HG03354 (cell line): ENCODE measurements around the gene CENPU.
"Not testable (repeated sequence)": the region's sequence is repeated elsewhere in the genome, so short reads cannot be mapped to it uniquely, and the experiment has no call there.

Experiments
- ATAC-seq: cut with Tn5 transposase; IDR thresholded peaks from one replicate; pipeline ENCODE4 v1.9.1; 2021; ENCODE audit warnings: mild to moderate bottlenecking; ENCODE audit not compliant: unreplicated experiment, poor library complexity, severe bottlenecking

CENPU gene

GRCh38 chr4:184733654-184734524 is at the start of gene CENPU:
TSS of gene CENPU (minus strand) at chr4:184734096. CDS start at chr4:184734062, 34 bp downstream.
- peak; percentile 93 for ATAC-seq

GRCh38 chr4:184782731-184783373 is 49.0 kb upstream of the CENPU start:
- no peak for ATAC-seq

GRCh38 chr4:184779160-184779559 is 45.3 kb upstream of the CENPU start:
- ATAC-seq: not testable (repeated sequence)

- no peak for ATAC-seq
Observed at GRCh38 chr4:184778325-184778724, 44.4 kb upstream of the CENPU start.

GRCh38 chr4:184776821-184777220 is 42.9 kb upstream of the CENPU start:
- no peak for ATAC-seq

GRCh38 chr4:184775854-184776555 is 42.1 kb upstream of the CENPU start:
- ATAC-seq: no peak

- no peak for ATAC-seq
Observed at GRCh38 chr4:184774152-184774551, 40.3 kb upstream of the CENPU start.

GRCh38 chr4:184771416-184771815 is 37.5 kb upstream of the CENPU start:
- ATAC-seq: no peak

- no peak for ATAC-seq
Observed at GRCh38 chr4:184769141-184769765, 35.4 kb upstream of the CENPU start.

- ATAC-seq: no peak
Observed at GRCh38 chr4:184768296-184768695, 34.4 kb upstream of the CENPU start.

- no peak for ATAC-seq
Observed at GRCh38 chr4:184766446-184766845, 32.5 kb upstream of the CENPU start.

GRCh38 chr4:184765473-184766340 is 31.8 kb upstream of the CENPU start:
- ATAC-seq: no peak

GRCh38 chr4:184764601-184765000 is 30.7 kb upstream of the CENPU start:
- ATAC-seq: no peak

- no peak for ATAC-seq
Observed at GRCh38 chr4:184763150-184763780, 29.4 kb upstream of the CENPU start.

GRCh38 chr4:184762100-184762499 is 28.2 kb upstream of the CENPU start:
- peak; percentile 93 for ATAC-seq

GRCh38 chr4:184760681-184761080 is 26.8 kb upstream of the CENPU start:
- no peak for ATAC-seq

- ATAC-seq: no peak
Observed at GRCh38 chr4:184757810-184758209, 23.9 kb upstream of the CENPU start.

- no peak for ATAC-seq
Observed at GRCh38 chr4:184756399-184756798, 22.5 kb upstream of the CENPU start.

GRCh38 chr4:184755278-184755677 is 21.4 kb upstream of the CENPU start:
- no peak for ATAC-seq
